ENCODE results near the gene PCDHA8.
"Not testable (repeated sequence)": the region's sequence is repeated elsewhere in the genome, so short reads cannot be mapped to it uniquely, and the experiment has no call there.

DNA sequence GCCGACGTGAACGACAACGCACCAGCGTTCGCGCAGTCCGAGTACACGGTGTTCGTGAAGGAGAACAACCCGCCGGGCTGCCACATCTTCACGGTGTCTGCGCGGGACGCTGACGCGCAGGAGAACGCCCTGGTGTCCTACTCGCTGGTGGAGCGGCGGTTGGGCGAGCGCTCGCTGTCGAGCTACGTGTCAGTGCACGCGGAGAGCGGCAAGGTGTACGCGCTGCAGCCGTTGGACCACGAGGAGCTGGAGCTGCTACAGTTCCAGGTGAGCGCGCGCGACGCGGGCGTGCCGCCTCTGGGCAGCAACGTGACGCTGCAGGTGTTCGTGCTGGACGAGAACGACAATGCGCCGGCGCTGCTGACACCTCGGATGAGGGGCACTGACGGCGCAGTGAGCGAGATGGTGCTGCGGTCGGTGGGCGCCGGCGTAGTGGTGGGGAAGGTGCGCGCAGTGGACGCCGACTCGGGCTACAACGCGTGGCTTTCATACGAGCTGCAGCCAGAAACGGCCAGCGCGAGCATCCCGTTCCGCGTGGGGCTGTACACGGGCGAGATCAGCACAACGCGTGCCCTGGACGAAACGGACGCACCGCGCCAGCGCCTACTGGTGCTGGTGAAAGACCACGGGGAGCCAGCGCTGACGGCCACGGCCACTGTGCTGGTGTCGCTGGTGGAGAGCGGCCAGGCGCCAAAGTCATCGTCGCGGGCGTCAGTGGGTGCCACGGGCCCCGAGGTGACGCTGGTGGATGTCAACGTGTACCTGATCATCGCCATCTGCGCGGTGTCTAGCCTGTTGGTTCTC, 9.0 kb downstream of the PCDHA8 start:
- TF ChIP-seq, protein P1, sequence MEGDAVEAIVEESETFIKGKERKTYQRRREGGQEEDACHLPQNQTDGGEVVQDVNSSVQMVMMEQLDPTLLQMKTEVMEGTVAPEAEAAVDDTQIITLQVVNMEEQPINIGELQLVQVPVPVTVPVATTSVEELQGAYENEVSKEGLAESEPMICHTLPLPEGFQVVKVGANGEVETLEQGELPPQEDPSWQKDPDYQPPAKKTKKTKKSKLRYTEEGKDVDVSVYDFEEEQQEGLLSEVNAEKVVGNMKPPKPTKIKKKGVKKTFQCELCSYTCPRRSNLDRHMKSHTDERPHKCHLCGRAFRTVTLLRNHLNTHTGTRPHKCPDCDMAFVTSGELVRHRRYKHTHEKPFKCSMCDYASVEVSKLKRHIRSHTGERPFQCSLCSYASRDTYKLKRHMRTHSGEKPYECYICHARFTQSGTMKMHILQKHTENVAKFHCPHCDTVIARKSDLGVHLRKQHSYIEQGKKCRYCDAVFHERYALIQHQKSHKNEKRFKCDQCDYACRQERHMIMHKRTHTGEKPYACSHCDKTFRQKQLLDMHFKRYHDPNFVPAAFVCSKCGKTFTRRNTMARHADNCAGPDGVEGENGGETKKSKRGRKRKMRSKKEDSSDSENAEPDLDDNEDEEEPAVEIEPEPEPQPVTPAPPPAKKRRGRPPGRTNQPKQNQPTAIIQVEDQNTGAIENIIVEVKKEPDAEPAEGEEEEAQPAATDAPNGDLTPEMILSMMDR (IDR thresholded peaks at IDR 0.05; ENCODE audit: low read depth, low read length, poor library complexity, severe bottlenecking): not testable (repeated sequence)
- not testable (repeated sequence) for TF ChIP-seq EZH2phosphoT487 (IDR thresholded peaks at IDR 0.05; ENCODE audit: borderline replicate concordance, low read length)
